WTC11 (cell line): Measurements from ENCODE around the gene ATP2B1. TPM values are rescaled to one million over a fixed set of nuclear protein-coding genes. Genes with fewer than 3 reads are reported as not detected.

Experiments used
- ATAC-seq: fragments of 200-7000 bp; cut with Tn5 transposase; 2 replicates; pipeline ENCODE4 v1.10.0; 2021; ENCODE audit warnings: mild to moderate bottlenecking, moderate library complexity
- CTCF ChIA-PET: fragments of 300-600 bp; sonication (Branson Sonifier 250); formaldehyde crosslinking; loops from one replicate; lab custom pipeline; 2021; ENCODE audit warnings: antibody characterized with exemption; lab: Charles Lee
- POLR2A ChIA-PET: fragments of 350-600 bp; sonication (Branson Sonifier 250); formaldehyde crosslinking; loops from one replicate; lab custom pipeline; 2021; ENCODE audit warnings: antibody characterized with exemption; lab: Charles Lee
- DNase-seq: peaks from one replicate; pipeline ENCODE4 v3.0.0; 2021; ENCODE audit warnings: low spot score
- H3K27ac Mint-ChIP-seq: 2 replicates; pipeline ENCODE4 v1.8.0; 2021; ENCODE audit warnings: mixed read lengths
- H3K27me3 Mint-ChIP-seq: 2 replicates; pipeline ENCODE4 v1.8.0; 2021; ENCODE audit warnings: low read depth, mild to moderate bottlenecking, moderate library complexity, mixed read lengths
- H3K36me3 Mint-ChIP-seq: 2 replicates; pipeline ENCODE4 v1.8.0; 2021; ENCODE audit warnings: mixed read lengths
- H3K4me1 Mint-ChIP-seq: 2 replicates; pipeline ENCODE4 v1.8.0; 2022; ENCODE audit warnings: mixed read lengths
- H3K4me3 Mint-ChIP-seq: 2 replicates; pipeline ENCODE4 v1.8.0; 2021; ENCODE audit warnings: mild to moderate bottlenecking, moderate library complexity, mixed read lengths
- H3K9me3 Mint-ChIP-seq: 2 replicates; pipeline ENCODE4 v1.8.0; 2021; ENCODE audit warnings: mixed read lengths
- ESRRA ChIP-seq: sonication (generic); formaldehyde crosslinking; IDR thresholded peaks from 2 replicates; pipeline ENCODE4 v1.8.1; 2022; ENCODE audit warnings: mild to moderate bottlenecking, missing genetic modification reagents, borderline replicate concordance
- FOXK1 ChIP-seq: sonication (generic); formaldehyde crosslinking; IDR thresholded peaks from 2 replicates; pipeline ENCODE4 v1.8.0; 2022; ENCODE audit warnings: mild to moderate bottlenecking, moderate library complexity, missing genetic modification reagents
- FOXP1 ChIP-seq: sonication (generic); formaldehyde crosslinking; IDR thresholded peaks from 2 replicates; pipeline ENCODE4 v1.8.0; 2022; ENCODE audit warnings: missing genetic modification reagents, mild to moderate bottlenecking, moderate library complexity, borderline replicate concordance
- HMGXB4 ChIP-seq: sonication (generic); formaldehyde crosslinking; IDR thresholded peaks from 2 replicates; pipeline ENCODE4 v1.8.1; 2023; ENCODE audit warnings: mild to moderate bottlenecking, moderate library complexity, missing genetic modification reagents
- JUN ChIP-seq: sonication (generic); formaldehyde crosslinking; IDR thresholded peaks from 2 replicates; pipeline ENCODE4 v1.8.0; 2023; ENCODE audit warnings: mild to moderate bottlenecking, missing genetic modification reagents
- KAT7 ChIP-seq: sonication (generic); formaldehyde crosslinking; IDR thresholded peaks from 2 replicates; pipeline ENCODE4 v1.8.1; 2023; ENCODE audit warnings: missing genetic modification reagents, mild to moderate bottlenecking, borderline replicate concordance
- MYBL2 ChIP-seq: sonication (generic); formaldehyde crosslinking; IDR thresholded peaks from 2 replicates; pipeline ENCODE4 v1.8.1; 2023; ENCODE audit warnings: mild to moderate bottlenecking, moderate library complexity, missing genetic modification reagents
- NFE2L1 ChIP-seq: sonication (generic); formaldehyde crosslinking; IDR thresholded peaks from 2 replicates; pipeline ENCODE4 v1.8.1; 2023; ENCODE audit warnings: missing genetic modification reagents
- NFYB ChIP-seq: sonication (generic); formaldehyde crosslinking; conservative IDR thresholded peaks from 2 replicates; pipeline ENCODE4 v1.8.0; 2022; ENCODE audit warnings: low read depth, missing genetic modification reagents
- PRDM15 ChIP-seq: sonication (generic); formaldehyde crosslinking; IDR thresholded peaks from 2 replicates; pipeline ENCODE4 v1.8.0; 2022; ENCODE audit warnings: missing genetic modification reagents
- RELA ChIP-seq: sonication (generic); formaldehyde crosslinking; IDR thresholded peaks from 2 replicates; pipeline ENCODE4 v1.8.1; 2022; ENCODE audit warnings: missing genetic modification reagents, mild to moderate bottlenecking, borderline replicate concordance
- SP1 ChIP-seq: sonication (generic); formaldehyde crosslinking; conservative IDR thresholded peaks from 2 replicates; pipeline ENCODE4 v1.8.1; 2022; ENCODE audit warnings: missing genetic modification reagents
- ZBTB43 ChIP-seq: sonication (generic); formaldehyde crosslinking; IDR thresholded peaks from 2 replicates; pipeline ENCODE4 v1.8.1; 2023; ENCODE audit warnings: mild to moderate bottlenecking, missing genetic modification reagents
- ZNF423 ChIP-seq: fragments of 250-450 bp; sonication (Bioruptor Pico); IDR thresholded peaks from 2 replicates; pipeline ENCODE4 v2.1.2; 2022; ENCODE audit warnings: mild to moderate bottlenecking, moderate library complexity
- ZSCAN18 ChIP-seq: fragments of 250-450 bp; sonication (Bioruptor Pico); IDR thresholded peaks from 2 replicates; pipeline ENCODE4 v2.1.2; 2022; ENCODE audit warnings: mild to moderate bottlenecking, moderate library complexity
- total RNA-seq: library from RNA; stranded (reverse); gene quantifications from 3 replicates; pipeline ENCODE4 v1.2.3, GENCODE V29; 2021
- TF ChIP-seq, protein P1 (sequence below): sonication (generic); formaldehyde crosslinking; IDR thresholded peaks from 2 replicates; pipeline ENCODE4 v1.8.1; 2022; ENCODE audit warnings: low read depth, mild to moderate bottlenecking, moderate library complexity, missing genetic modification reagents, borderline replicate concordance
- TF ChIP-seq, protein P2 (sequence below): sonication (generic); formaldehyde crosslinking; IDR thresholded peaks from 2 replicates; pipeline ENCODE4 v1.8.1; 2022; ENCODE audit warnings: mild to moderate bottlenecking, moderate library complexity, missing genetic modification reagents
- TF ChIP-seq, protein P3 (sequence below): sonication (generic); formaldehyde crosslinking; IDR thresholded peaks from 2 replicates; pipeline ENCODE4 v1.8.0; 2022; ENCODE audit warnings: mild to moderate bottlenecking, missing genetic modification reagents

ATP2B1 gene
- total RNA-seq, 1 experiment from 2014 or later, result 31.7 TPM

GRCh38 chr12:89709995-89710872, 1.6 kb upstream of the ATP2B1 start (continued):
- TF ChIP-seq PRDM15 (CRISPR knock-in tag) (no peak), JUN (no peak), SP1 (CRISPR knock-in tag) (no peak)

DNA sequence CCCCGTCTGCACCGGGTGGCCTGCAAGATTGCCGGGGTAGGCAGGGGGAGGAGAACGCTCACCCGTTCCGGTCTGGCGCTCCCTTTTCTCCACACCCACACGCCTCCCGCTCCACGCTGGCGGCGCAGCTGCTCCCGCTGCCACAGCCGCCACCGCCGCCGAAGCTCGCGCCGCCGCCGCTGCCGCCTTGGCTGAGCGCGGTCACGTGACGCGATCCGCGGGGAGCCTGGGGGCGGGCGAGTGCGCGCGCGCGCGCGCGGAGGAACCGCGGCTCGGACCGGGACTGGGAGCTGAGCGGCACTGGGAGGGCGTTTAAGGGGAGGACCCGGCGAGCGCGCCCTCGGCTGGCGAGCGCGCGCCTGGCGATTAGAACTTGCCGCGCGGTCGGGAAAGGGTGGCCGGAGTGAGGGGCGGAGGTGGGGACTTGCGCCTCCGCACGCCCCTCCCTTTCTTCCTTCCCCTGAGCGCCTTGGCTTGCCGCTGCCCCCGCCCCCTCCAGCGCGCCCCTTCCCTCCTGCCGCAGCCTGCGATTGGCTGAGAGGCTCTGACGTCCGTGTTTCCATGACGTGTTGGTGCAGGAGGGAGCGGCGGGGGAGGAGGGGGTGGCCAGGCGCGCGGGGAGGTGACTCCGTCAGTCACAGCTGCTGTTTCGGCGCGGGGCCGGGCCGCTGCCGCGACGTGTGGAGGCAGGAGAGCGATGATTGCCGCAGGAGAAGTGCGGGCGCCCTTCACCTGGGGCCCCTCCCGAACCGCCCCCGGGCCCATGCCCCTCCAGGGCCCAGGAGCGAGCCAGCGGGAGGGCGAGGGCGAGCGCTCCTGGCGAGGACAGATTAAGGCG, 738 bp upstream of the ATP2B1 start:
- Mint-ChIP-seq H3K27me3 (peaks cover 54% of the 10 kb centered on the region), H3K27ac (no peak overlapping the region; the same call in 1 of the 2 replicates), H3K4me1 (peaks cover 11% of the 10 kb centered on the region), H3K4me3 (peak overlapping the region; percentile 84), H3K9me3 (peaks cover 16% of the 10 kb centered on the region), H3K36me3 (peaks cover 9% of the 10 kb centered on the region)
- ChIA-PET CTCF (interaction anchor here (0.5 to 0.6 kb wide), 2 partner anchors 10 to 1146 kb away, joined by 3 to 4 read pairs; no protein-coding TSS in a partner anchor), POLR2A (interaction anchor here (0.6 to 1.4 kb wide), 9 partner anchors 10 to 1870 kb away, joined by 3 to 6 read pairs (median 3); no protein-coding TSS in a partner anchor)
- ATAC-seq, result peak; percentile 86
- DNase-seq, result peak; percentile 97
- peak; percentile 66; the same call in 1 of the 2 replicates for TF ChIP-seq ESRRA (CRISPR knock-in tag)
- TF ChIP-seq HMGXB4 (CRISPR knock-in tag), result no peak
- peak; percentile 60; the same call in 1 of the 2 replicates for TF ChIP-seq ZBTB43 (CRISPR knock-in tag)
- 0 out of 2 replicates have a peak, but pooled peaks have one; percentile 93 for TF ChIP-seq KAT7 (CRISPR knock-in tag)
- peak; percentile 84; the same call in 1 of the 2 replicates for TF ChIP-seq MYBL2
- TF ChIP-seq NFYB (CRISPR knock-in tag), result peak; percentile 82
- TF ChIP-seq ZSCAN18 (CRISPR knock-in tag), result no peak
- TF ChIP-seq FOXK1 (CRISPR knock-in tag), result peak; percentile 85
- TF ChIP-seq FOXP1, result peak; percentile 85
- 0 out of 2 replicates have a peak, but pooled peaks have one; percentile 53 for TF ChIP-seq RELA
- TF ChIP-seq, protein P1, sequence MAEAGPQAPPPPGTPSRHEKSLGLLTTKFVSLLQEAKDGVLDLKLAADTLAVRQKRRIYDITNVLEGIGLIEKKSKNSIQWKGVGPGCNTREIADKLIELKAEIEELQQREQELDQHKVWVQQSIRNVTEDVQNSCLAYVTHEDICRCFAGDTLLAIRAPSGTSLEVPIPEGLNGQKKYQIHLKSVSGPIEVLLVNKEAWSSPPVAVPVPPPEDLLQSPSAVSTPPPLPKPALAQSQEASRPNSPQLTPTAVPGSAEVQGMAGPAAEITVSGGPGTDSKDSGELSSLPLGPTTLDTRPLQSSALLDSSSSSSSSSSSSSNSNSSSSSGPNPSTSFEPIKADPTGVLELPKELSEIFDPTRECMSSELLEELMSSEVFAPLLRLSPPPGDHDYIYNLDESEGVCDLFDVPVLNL (CRISPR knock-in tag), result no peak
- TF ChIP-seq, protein P2, sequence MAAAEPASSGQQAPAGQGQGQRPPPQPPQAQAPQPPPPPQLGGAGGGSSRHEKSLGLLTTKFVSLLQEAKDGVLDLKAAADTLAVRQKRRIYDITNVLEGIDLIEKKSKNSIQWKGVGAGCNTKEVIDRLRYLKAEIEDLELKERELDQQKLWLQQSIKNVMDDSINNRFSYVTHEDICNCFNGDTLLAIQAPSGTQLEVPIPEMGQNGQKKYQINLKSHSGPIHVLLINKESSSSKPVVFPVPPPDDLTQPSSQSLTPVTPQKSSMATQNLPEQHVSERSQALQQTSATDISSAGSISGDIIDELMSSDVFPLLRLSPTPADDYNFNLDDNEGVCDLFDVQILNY, result peak; percentile 68
- TF ChIP-seq NFE2L1, result 0 out of 2 replicates have a peak, but pooled peaks have one; percentile 9
- TF ChIP-seq, protein P3, sequence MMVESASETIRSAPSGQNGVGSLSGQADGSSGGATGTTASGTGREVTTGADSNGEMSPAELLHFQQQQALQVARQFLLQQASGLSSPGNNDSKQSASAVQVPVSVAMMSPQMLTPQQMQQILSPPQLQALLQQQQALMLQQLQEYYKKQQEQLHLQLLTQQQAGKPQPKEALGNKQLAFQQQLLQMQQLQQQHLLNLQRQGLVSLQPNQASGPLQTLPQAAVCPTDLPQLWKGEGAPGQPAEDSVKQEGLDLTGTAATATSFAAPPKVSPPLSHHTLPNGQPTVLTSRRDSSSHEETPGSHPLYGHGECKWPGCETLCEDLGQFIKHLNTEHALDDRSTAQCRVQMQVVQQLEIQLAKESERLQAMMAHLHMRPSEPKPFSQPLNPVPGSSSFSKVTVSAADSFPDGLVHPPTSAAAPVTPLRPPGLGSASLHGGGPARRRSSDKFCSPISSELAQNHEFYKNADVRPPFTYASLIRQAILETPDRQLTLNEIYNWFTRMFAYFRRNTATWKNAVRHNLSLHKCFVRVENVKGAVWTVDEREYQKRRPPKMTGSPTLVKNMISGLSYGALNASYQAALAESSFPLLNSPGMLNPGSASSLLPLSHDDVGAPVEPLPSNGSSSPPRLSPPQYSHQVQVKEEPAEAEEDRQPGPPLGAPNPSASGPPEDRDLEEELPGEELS (CRISPR knock-in tag), result 0 out of 2 replicates have a peak, but pooled peaks have one; percentile 2
- TF ChIP-seq ZNF423 (CRISPR knock-in tag), result peak; percentile 56; the same call in 1 of the 2 replicates
